RPMI8226 (cell line): Measurements from ENCODE around the gene DPH7.
A peak's percentile ranks its signal among the peaks of the same experiment; 100 is the strongest.
"Not testable (repeated sequence)": the region's sequence is repeated elsewhere in the genome, so short reads cannot be mapped to it uniquely, and the experiment has no call there.

Source experiments
- DNase-seq: peaks from one replicate; pipeline ENCODE4 v3.0.0-alpha.2; 2015

The DPH7 gene

GRCh38 chr9:137606005-137606621 is 27.4 kb upstream of the DPH7 start:
- peak; percentile 57 for DNase-seq

- DNase-seq = peak; percentile 98
Observed at GRCh38 chr9:137605121-137606004, 26.6 kb upstream of the DPH7 start, which contains the start of gene ARRDC1. TSS of gene ARRDC1 (plus strand) at chr9:137605686. CDS start at chr9:137605718, 32 bp downstream.

- DNase-seq = no peak
Observed at GRCh38 chr9:137604345-137605086, 25.8 kb upstream of the DPH7 start.

- no peak for DNase-seq
Observed at GRCh38 chr9:137603879-137604278, 25.2 kb upstream of the DPH7 start.

- DNase-seq = peak; percentile 71
Observed at GRCh38 chr9:137602661-137603060, 23.9 kb upstream of the DPH7 start.

- peak; percentile 39 for DNase-seq
Observed at GRCh38 chr9:137598943-137599342, 20.2 kb upstream of the DPH7 start.

- not testable (repeated sequence) for DNase-seq
Observed at GRCh38 chr9:137596577-137596976, 17.9 kb upstream of the DPH7 start.

- DNase-seq = no peak
Observed at GRCh38 chr9:137593176-137593575, 14.5 kb upstream of the DPH7 start.

- DNase-seq = no peak
Observed at GRCh38 chr9:137592767-137593166, 14.0 kb upstream of the DPH7 start.

GRCh38 chr9:137590469-137591383 is 12.0 kb upstream of the DPH7 start, which contains the start of gene ZMYND19:
TSS of gene ZMYND19 (minus strand) at chr9:137590512. CDS start at chr9:137590263, 249 bp downstream.
- DNase-seq = peak; percentile 96

GRCh38 chr9:137590123-137590468 is 11.4 kb upstream of the DPH7 start:
- DNase-seq = no peak

GRCh38 chr9:137589441-137590122 is 10.9 kb upstream of the DPH7 start:
- peak; percentile 54 for DNase-seq

- DNase-seq = no peak
Observed at GRCh38 chr9:137588891-137589290, 10.2 kb upstream of the DPH7 start.

GRCh38 chr9:137588311-137588710 is 9.6 kb upstream of the DPH7 start:
- DNase-seq = no peak

GRCh38 chr9:137586854-137587253 is 8.1 kb upstream of the DPH7 start:
- no peak for DNase-seq

- no peak for DNase-seq
Observed at GRCh38 chr9:137583957-137584356, 5.2 kb upstream of the DPH7 start.

GRCh38 chr9:137583347-137583746 is 4.6 kb upstream of the DPH7 start:
- no peak for DNase-seq

- DNase-seq = no peak
Observed at GRCh38 chr9:137582286-137582860, 3.6 kb upstream of the DPH7 start.

- DNase-seq = no peak
Observed at GRCh38 chr9:137581361-137582285, 2.9 kb upstream of the DPH7 start.

- DNase-seq = no peak
Observed at GRCh38 chr9:137580954-137581322, 2.2 kb upstream of the DPH7 start.
